ENCODE results near the gene RNF213. TPM values are rescaled to one million over a fixed set of nuclear protein-coding genes. Genes with fewer than 3 reads are reported as not detected.

The RNF213 gene
- total RNA-seq, 1 experiment from 2014 or later, result 44.5 TPM

DNA sequence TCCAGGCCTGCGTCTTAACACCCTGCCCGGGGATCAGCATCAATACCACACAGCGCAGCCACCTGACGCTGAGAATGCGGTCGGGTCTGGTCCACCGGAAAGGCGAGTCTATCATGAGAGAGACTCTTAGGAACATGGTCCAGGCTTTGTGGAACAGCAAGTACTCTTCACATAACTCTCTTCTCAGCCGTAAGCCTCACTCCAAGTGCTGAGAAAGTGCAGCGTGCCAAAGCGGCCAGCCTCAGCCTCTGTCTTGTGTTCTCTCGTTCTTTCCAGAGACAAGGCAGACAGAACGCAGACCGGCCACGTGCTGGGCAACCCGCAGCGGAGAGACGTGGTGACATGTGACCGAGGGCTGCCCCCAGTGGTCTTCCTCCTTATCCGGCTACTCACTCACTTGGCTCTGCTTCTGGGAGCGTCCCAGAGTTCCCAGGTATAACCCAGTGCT, 119.9 kb downstream of the RNF213 start:
- ChIA-PET RAD21 (ENCODE audit: low non-redundant PET in 1 of 2, low total read pairs in 2 of 2, uncharacterized antibody in 2 of 2, unreplicated experiment in 2 of 2) (no interaction called here), POLR2A (no interaction called here), CTCF (no interaction called here)
- Histone ChIP-seq H3K9ac (ENCODE audit: low read length) (no peak overlapping the region), H2AFZ (ENCODE audit: low read depth, low read length, poor library complexity, severe bottlenecking) (no peak overlapping the region), H3K4me3 (replicated peaks in 1 of 2; ENCODE audit: low read depth in 1 of 2, low read length in 2 of 2) (no peak overlapping the region), H3K4me1 (ENCODE audit: control insufficient read depth in 1 of 2, insufficient read depth in 2 of 2, low read length in 2 of 2) (no peaks in the 10 kb centered on the region), H3K9me2 (ENCODE audit: insufficient read depth) (no peaks in the 10 kb centered on the region), H4K20me1 (ENCODE audit: insufficient read depth) (no peaks in the 10 kb centered on the region), H3K27ac (ENCODE audit: low read depth, low read length) (no peak overlapping the region), H3K9me3 (ENCODE audit: control insufficient read depth in 1 of 2, insufficient read depth in 1 of 2, low read depth in 1 of 2, low read length in 2 of 2) (no peaks in the 10 kb centered on the region), H3K27me3 (ENCODE audit: insufficient read depth, low read length) (no peaks in the 10 kb centered on the region), H3K79me2 (ENCODE audit: insufficient read depth, low read length) (no peaks in the 10 kb centered on the region), H3K4me2 (ENCODE audit: low read length) (no peak overlapping the region), H3K36me3 (ENCODE audit: control insufficient read depth in 1 of 2, insufficient read depth in 2 of 2, low read length in 2 of 2) (peaks cover 11 to 34% of the 10 kb centered on the region in 2 experiments; a peak in 3 of 4 replicates)
- TF ChIP-seq JUND (IDR thresholded peaks at IDR 0.05) (no peak), SP1 (IDR thresholded peaks at IDR 0.05; ENCODE audit: low read depth) (no peak), CEBPB (IDR thresholded peaks at IDR 0.05; ENCODE audit: low read depth) (no peak), EZH2 (IDR thresholded peaks at IDR 0.05) (no peak), RAD21 (IDR thresholded peaks at IDR 0.05; ENCODE audit: low read depth) (no peak), ZFX (IDR thresholded peaks at IDR 0.05) (no peak), SRF (IDR thresholded peaks at IDR 0.05; ENCODE audit: low read depth) (no peak), TCF7L2 (IDR thresholded peaks at IDR 0.05; ENCODE audit: borderline replicate concordance, extremely low read depth, insufficient read depth, insufficient read length) (no peak), YY1 (IDR thresholded peaks at IDR 0.05; ENCODE audit: extremely low read depth, insufficient replicate concordance, low read depth, low read length) (no peak), EZH2phosphoT487 (IDR thresholded peaks at IDR 0.05; ENCODE audit: borderline replicate concordance) (no peak), EGR1 (IDR thresholded peaks at IDR 0.05; ENCODE audit: low read depth) (no peak), ZNF274 (IDR thresholded peaks at IDR 0.05; ENCODE audit: low read depth, low read length) (no peak), POLR2AphosphoS5 (IDR thresholded peaks at IDR 0.05; ENCODE audit: low read depth, low read length) (no peak), POLR2A (IDR thresholded peaks at IDR 0.05; ENCODE audit: borderline replicate concordance, extremely low read depth, insufficient read depth, insufficient read length) (no peak), FOSL1 (IDR thresholded peaks at IDR 0.05; ENCODE audit: low read depth) (no peak)
- TF ChIP-seq, protein P1, sequence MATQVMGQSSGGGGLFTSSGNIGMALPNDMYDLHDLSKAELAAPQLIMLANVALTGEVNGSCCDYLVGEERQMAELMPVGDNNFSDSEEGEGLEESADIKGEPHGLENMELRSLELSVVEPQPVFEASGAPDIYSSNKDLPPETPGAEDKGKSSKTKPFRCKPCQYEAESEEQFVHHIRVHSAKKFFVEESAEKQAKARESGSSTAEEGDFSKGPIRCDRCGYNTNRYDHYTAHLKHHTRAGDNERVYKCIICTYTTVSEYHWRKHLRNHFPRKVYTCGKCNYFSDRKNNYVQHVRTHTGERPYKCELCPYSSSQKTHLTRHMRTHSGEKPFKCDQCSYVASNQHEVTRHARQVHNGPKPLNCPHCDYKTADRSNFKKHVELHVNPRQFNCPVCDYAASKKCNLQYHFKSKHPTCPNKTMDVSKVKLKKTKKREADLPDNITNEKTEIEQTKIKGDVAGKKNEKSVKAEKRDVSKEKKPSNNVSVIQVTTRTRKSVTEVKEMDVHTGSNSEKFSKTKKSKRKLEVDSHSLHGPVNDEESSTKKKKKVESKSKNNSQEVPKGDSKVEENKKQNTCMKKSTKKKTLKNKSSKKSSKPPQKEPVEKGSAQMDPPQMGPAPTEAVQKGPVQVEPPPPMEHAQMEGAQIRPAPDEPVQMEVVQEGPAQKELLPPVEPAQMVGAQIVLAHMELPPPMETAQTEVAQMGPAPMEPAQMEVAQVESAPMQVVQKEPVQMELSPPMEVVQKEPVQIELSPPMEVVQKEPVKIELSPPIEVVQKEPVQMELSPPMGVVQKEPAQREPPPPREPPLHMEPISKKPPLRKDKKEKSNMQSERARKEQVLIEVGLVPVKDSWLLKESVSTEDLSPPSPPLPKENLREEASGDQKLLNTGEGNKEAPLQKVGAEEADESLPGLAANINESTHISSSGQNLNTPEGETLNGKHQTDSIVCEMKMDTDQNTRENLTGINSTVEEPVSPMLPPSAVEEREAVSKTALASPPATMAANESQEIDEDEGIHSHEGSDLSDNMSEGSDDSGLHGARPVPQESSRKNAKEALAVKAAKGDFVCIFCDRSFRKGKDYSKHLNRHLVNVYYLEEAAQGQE (IDR thresholded peaks at IDR 0.05; ENCODE audit: low read depth), result no peak
- TF ChIP-seq, protein P2, sequence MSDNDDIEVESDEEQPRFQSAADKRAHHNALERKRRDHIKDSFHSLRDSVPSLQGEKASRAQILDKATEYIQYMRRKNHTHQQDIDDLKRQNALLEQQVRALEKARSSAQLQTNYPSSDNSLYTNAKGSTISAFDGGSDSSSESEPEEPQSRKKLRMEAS (IDR thresholded peaks at IDR 0.05), result no peak
- TF ChIP-seq, protein P3, sequence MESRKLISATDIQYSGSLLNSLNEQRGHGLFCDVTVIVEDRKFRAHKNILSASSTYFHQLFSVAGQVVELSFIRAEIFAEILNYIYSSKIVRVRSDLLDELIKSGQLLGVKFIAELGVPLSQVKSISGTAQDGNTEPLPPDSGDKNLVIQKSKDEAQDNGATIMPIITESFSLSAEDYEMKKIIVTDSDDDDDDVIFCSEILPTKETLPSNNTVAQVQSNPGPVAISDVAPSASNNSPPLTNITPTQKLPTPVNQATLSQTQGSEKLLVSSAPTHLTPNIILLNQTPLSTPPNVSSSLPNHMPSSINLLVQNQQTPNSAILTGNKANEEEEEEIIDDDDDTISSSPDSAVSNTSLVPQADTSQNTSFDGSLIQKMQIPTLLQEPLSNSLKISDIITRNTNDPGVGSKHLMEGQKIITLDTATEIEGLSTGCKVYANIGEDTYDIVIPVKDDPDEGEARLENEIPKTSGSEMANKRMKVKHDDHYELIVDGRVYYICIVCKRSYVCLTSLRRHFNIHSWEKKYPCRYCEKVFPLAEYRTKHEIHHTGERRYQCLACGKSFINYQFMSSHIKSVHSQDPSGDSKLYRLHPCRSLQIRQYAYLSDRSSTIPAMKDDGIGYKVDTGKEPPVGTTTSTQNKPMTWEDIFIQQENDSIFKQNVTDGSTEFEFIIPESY (IDR thresholded peaks at IDR 0.05; ENCODE audit: extremely low read depth, insufficient replicate concordance, low read length), result no peak
- TF ChIP-seq, protein P4, sequence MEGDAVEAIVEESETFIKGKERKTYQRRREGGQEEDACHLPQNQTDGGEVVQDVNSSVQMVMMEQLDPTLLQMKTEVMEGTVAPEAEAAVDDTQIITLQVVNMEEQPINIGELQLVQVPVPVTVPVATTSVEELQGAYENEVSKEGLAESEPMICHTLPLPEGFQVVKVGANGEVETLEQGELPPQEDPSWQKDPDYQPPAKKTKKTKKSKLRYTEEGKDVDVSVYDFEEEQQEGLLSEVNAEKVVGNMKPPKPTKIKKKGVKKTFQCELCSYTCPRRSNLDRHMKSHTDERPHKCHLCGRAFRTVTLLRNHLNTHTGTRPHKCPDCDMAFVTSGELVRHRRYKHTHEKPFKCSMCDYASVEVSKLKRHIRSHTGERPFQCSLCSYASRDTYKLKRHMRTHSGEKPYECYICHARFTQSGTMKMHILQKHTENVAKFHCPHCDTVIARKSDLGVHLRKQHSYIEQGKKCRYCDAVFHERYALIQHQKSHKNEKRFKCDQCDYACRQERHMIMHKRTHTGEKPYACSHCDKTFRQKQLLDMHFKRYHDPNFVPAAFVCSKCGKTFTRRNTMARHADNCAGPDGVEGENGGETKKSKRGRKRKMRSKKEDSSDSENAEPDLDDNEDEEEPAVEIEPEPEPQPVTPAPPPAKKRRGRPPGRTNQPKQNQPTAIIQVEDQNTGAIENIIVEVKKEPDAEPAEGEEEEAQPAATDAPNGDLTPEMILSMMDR (IDR thresholded peaks at IDR 0.05 in 2 of 3, conservative IDR thresholded peaks at IDR 0.05 in 1 of 3; ENCODE audit: borderline replicate concordance in 1 of 3, insufficient read depth in 1 of 3, low read depth in 2 of 3, low read length in 2 of 3), result no peak
- intact Hi-C loops (cut with micrococcal nuclease), result no loop called here
- no TSS peak for BruUV-seq (replicated peaks)
- no peak for ATAC-seq
- DNase-seq (ENCODE audit: low read depth, low spot score), result no peak
